ENCODE data around the gene ENOX1.

ENOX1 gene

GRCh38 chr13:43264458-43264857, 522.3 kb downstream of the ENOX1 start (continued):
- no peak for TF ChIP-seq ELK4 (IDR thresholded peaks at IDR 0.05; ENCODE audit: borderline replicate concordance, low read depth, low read length)
- no peak for TF ChIP-seq ZNF571 (tag by site-specific recombination; IDR thresholded peaks at IDR 0.05)

GRCh38 chr13:43263047-43263446, 523.7 kb downstream of the ENOX1 start:
- Histone ChIP-seq H3K4me1 (ENCODE audit: control insufficient read depth, insufficient read depth, low read length) (no peaks in the 10 kb centered on the region), H3K27ac (ENCODE audit: extremely low read depth, low read depth, low read length) (no peak overlapping the region), H3K36me3 (ENCODE audit: control insufficient read depth in 2 of 2, insufficient read depth in 1 of 2, low read length in 2 of 2) (no peaks in the 10 kb centered on the region), H3K4me3 (ENCODE audit: low read depth, low read length) (no peak overlapping the region), H3K9me3 (ENCODE audit: control insufficient read depth, insufficient read depth, low read depth, low read length) (no peaks in the 10 kb centered on the region)
- CTCF ChIA-PET: interaction anchor here (0.7 to 1.1 kb wide), 3 partner anchors 11 to 181 kb away, joined by 3 to 4 read pairs (median 4); no protein-coding TSS in a partner anchor
- TF ChIP-seq KLF16 (tag by site-specific recombination; IDR thresholded peaks at IDR 0.05) (no peak), ZNF26 (tag by site-specific recombination; IDR thresholded peaks at IDR 0.05) (no peak), ZNF266 (tag by site-specific recombination; IDR thresholded peaks at IDR 0.05; ENCODE audit: low read depth) (no peak)
- POLR2A ChIA-PET: no interaction called here

- ChIA-PET POLR2A (no interaction called here), CTCF (interaction anchor here (0.6 kb wide), 1 partner anchor 21 kb away, joined by 3 read pairs; no protein-coding TSS in a partner anchor)
- Histone ChIP-seq H3K36me3 (ENCODE audit: control insufficient read depth in 2 of 2, insufficient read depth in 1 of 2, low read length in 2 of 2) (no peaks in the 10 kb centered on the region), H3K27ac (ENCODE audit: extremely low read depth, low read depth, low read length) (no peak overlapping the region), H3K4me3 (ENCODE audit: low read depth, low read length) (no peak overlapping the region), H3K9me3 (ENCODE audit: control insufficient read depth, insufficient read depth, low read depth, low read length) (no peaks in the 10 kb centered on the region), H3K4me1 (ENCODE audit: control insufficient read depth, insufficient read depth, low read length) (no peaks in the 10 kb centered on the region)
- TF ChIP-seq ZNF664 (tag by site-specific recombination; IDR thresholded peaks at IDR 0.05) (no peak), ZNF530 (tag by site-specific recombination; IDR thresholded peaks at IDR 0.05; ENCODE audit: low read depth) (no peak), OSR2 (tag by site-specific recombination; IDR thresholded peaks at IDR 0.05) (no peak), ZNF544 (tag by site-specific recombination; IDR thresholded peaks at IDR 0.05) (no peak), GLIS1 (tag by site-specific recombination; IDR thresholded peaks at IDR 0.05) (no peak), ZSCAN23 (tag by site-specific recombination; IDR thresholded peaks at IDR 0.05) (no peak), ZNF10 (tag by site-specific recombination; IDR thresholded peaks at IDR 0.05) (no peak), ZSCAN18 (tag by site-specific recombination; IDR thresholded peaks at IDR 0.05) (no peak), ZBTB11 (tag by site-specific recombination; conservative IDR thresholded peaks at IDR 0.05; ENCODE audit: low read depth) (no peak), ZNF394 (tag by site-specific recombination; IDR thresholded peaks at IDR 0.05; ENCODE audit: borderline replicate concordance) (no peak)
Measured at GRCh38 chr13:43260999-43261398, 525.8 kb downstream of the ENOX1 start.

All from HEK293 (cell line).